ENCODE measurements around the gene ZNF296.

Gene ZNF296

GRCh38 chr19:45056831-45057230 lies 19.4 kb downstream of the ZNF296 start:
- no peak for DNase-seq

- no peak for DNase-seq
Observed at GRCh38 chr19:45051929-45052579, 24.2 kb downstream of the ZNF296 start.

- DNase-seq = no peak
Observed at GRCh38 chr19:45050036-45050435, 26.2 kb downstream of the ZNF296 start.

GRCh38 chr19:45049073-45049736 lies 27.1 kb downstream of the ZNF296 start:
- no peak for DNase-seq

- no peak for DNase-seq
Observed at GRCh38 chr19:45047188-45047797, 29.0 kb downstream of the ZNF296 start.

- DNase-seq = no peak
Observed at GRCh38 chr19:45046355-45046754, 29.9 kb downstream of the ZNF296 start.

- no peak for DNase-seq
Observed at GRCh38 chr19:45045671-45046353, 30.5 kb downstream of the ZNF296 start.

- no peak for DNase-seq
Observed at GRCh38 chr19:45041125-45041524, 35.2 kb downstream of the ZNF296 start.

GRCh38 chr19:45040059-45040771 lies 36.1 kb downstream of the ZNF296 start:
- no peak for DNase-seq

GRCh38 chr19:45038931-45039893 lies 37.1 kb downstream of the ZNF296 start, which contains the start of gene CLASRP:
TSS of gene CLASRP (plus strand) at chr19:45039045. CDS start at chr19:45040213, 1,168 bp downstream.
- DNase-seq = peak; percentile 85

GRCh38 chr19:45037393-45038169 lies 38.7 kb downstream of the ZNF296 start:
- no peak for DNase-seq

- no peak for DNase-seq
Observed at GRCh38 chr19:45035755-45036154, 40.5 kb downstream of the ZNF296 start.

GRCh38 chr19:45032421-45032820 lies 43.9 kb downstream of the ZNF296 start:
- no peak for DNase-seq

GRCh38 chr19:45030825-45031224 lies 45.5 kb downstream of the ZNF296 start:
- no peak for DNase-seq

GRCh38 chr19:45027371-45027770 lies 48.9 kb downstream of the ZNF296 start:
- no peak for DNase-seq

- DNase-seq = no peak
Observed at GRCh38 chr19:45025264-45025663, 51.0 kb downstream of the ZNF296 start.

- DNase-seq = no peak
Observed at GRCh38 chr19:45023048-45023447, 53.2 kb downstream of the ZNF296 start.

- DNase-seq = no peak
Observed at GRCh38 chr19:45021971-45022370, 54.3 kb downstream of the ZNF296 start.
